Tibial artery (tissue), 4 donors: ENCODE results near the gene SMYD3.

Source experiments
- DNase-seq, 2 donors: peaks; one replicate each; pipeline ENCODE4 v3.0.0-alpha.2; 2019
- H3K27ac ChIP-seq, 2 donors: fragments of 200-600 bp; sonication (generic) in 1 of 2; 1 replicate in 1 of 2; 2 replicates in 1 of 2; pipeline ENCODE4 v1.5.1; 2018 to 2019; ENCODE audit warnings: mild to moderate bottlenecking in 1 of 2
- H3K27me3 ChIP-seq, 2 donors: fragments of 200-600 bp; sonication (generic) in 1 of 2; one replicate each; pipeline versions ENCODE4 v1.5.1 to v1.6.0; 2016 to 2019
- H3K36me3 ChIP-seq, 3 donors: fragments of 200-600 bp; sonication (generic) in 2 of 3; one replicate each; pipeline ENCODE4 v1.5.1; 2016 to 2019; ENCODE audit warnings: mild to moderate bottlenecking in 2 of 3
- H3K4me1 ChIP-seq, 4 donors: fragments of 200-600 bp; sonication (generic) in 2 of 4; 1 replicate in 3 of 4; 2 replicates in 1 of 4; pipeline ENCODE4 v1.5.1; 2016 to 2019
- H3K4me3 ChIP-seq, 2 donors: fragments of 200-600 bp; sonication (generic) in 1 of 2; 1 replicate in 1 of 2; 2 replicates in 1 of 2; pipeline ENCODE4 v1.5.1; 2018 to 2019; ENCODE audit warnings: mild to moderate bottlenecking in 2 of 2
- H3K9me3 ChIP-seq, 3 donors: fragments of 200-600 bp; sonication (generic) in 1 of 3; one replicate each; pipeline ENCODE4 v1.5.1; 2016 to 2019
- intact Hi-C: fragments of 100-400 bp; cut with DNase I; formaldehyde crosslinking; loops from one replicate; pipeline ENCODE4 v1.15.0; 2023; ENCODE audit warnings: low total_unique reads
- TF ChIP-seq, protein P1 (sequence below), 2 experiments: fragments of 200-600 bp in 1 of 2; fragments of 450-650 bp in 1 of 2; IDR thresholded peaks; one replicate each; pipeline ENCODE4 v1.5.1; 2017 to 2019; ENCODE audit warnings: antibody characterized with exemption in 2 of 2, mild to moderate bottlenecking in 1 of 2, moderate library complexity in 1 of 2

SMYD3 gene

DNA sequence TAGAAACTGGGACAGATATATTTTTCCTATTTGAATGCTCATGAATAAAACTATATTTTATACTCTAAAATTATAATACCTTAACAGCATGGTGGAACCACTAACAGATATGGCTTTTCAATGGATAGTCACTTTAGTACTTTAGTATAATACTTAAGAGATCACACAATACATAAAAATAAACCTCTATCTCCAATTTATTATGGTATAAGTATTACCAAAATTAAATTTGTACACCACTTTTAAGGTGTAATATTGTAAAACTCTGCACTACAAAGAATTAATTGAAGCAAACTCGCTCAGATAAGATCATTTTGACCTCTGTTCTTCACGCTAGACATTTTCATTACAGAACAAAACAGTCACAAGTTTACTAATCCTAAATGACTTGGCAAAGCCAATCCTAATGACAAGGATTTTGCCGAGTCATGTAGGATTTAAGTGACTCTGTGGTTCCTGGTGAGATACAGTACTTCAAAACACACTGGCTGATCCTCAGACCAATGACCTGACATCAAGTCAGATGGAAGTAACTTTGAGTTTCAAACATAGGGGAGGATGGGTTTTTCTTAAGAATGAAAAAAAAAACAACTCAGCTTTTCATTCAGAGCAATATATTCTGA is 200.6 kb downstream of the SMYD3 start:
- TF ChIP-seq, protein P1, sequence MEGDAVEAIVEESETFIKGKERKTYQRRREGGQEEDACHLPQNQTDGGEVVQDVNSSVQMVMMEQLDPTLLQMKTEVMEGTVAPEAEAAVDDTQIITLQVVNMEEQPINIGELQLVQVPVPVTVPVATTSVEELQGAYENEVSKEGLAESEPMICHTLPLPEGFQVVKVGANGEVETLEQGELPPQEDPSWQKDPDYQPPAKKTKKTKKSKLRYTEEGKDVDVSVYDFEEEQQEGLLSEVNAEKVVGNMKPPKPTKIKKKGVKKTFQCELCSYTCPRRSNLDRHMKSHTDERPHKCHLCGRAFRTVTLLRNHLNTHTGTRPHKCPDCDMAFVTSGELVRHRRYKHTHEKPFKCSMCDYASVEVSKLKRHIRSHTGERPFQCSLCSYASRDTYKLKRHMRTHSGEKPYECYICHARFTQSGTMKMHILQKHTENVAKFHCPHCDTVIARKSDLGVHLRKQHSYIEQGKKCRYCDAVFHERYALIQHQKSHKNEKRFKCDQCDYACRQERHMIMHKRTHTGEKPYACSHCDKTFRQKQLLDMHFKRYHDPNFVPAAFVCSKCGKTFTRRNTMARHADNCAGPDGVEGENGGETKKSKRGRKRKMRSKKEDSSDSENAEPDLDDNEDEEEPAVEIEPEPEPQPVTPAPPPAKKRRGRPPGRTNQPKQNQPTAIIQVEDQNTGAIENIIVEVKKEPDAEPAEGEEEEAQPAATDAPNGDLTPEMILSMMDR (IDR thresholded peaks at IDR 0.05) = no peak
- intact Hi-C loops = no loop called here
- H3K27me3 ChIP-seq = no peaks in the 10 kb centered on the region
- no peaks in the 10 kb centered on the region for H3K4me1 ChIP-seq
- H3K36me3 ChIP-seq = no peaks in the 10 kb centered on the region
- no peak overlapping the region for H3K4me3 ChIP-seq
- no peaks in the 10 kb centered on the region for H3K9me3 ChIP-seq
- H3K27ac ChIP-seq = no peak overlapping the region
- no peak for DNase-seq

DNA sequence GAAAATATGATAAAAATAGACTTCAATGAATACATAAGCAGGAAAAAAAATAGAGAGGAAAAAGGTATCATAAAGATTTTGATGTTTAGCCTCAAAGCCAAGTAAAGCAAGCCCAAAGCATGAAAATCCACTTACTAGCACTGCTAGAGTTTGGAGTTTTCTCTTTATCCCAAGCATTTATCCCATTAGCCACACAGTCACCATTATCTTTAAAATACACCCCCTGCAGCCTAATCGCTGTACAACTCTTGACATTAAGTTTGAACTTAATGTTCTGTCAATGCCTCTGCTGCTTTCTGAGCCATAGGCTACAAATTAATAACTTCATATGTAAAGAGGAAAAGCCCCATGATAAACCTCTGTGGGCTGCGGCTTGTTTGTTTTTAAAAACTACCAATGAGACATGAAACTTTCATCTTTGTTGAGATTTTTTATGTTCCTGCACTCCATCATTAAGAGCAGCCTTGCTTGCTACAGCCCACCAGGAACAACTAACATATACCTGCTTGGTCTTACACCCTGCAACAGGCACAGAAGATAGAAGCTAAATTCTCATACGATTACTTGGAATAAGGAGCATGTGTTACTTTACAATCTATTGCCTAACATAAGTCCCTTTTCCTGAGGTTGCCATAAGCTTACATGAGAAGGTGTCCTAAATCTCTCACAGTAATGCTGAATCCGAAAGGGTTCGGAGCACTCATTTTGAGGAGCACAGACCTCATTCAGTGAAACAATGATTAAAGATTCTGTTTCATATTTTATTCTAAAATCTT is 202.4 kb downstream of the SMYD3 start:
- DNase-seq = no peak
- H3K4me1 ChIP-seq = no peaks in the 10 kb centered on the region
- no peaks in the 10 kb centered on the region for H3K9me3 ChIP-seq
- H3K36me3 ChIP-seq = no peaks in the 10 kb centered on the region
- H3K27ac ChIP-seq = no peak overlapping the region
- H3K27me3 ChIP-seq = no peaks in the 10 kb centered on the region
- intact Hi-C loops = no loop called here
- no peak overlapping the region for H3K4me3 ChIP-seq
- TF ChIP-seq, protein P1 (IDR thresholded peaks at IDR 0.05) = no peak

DNA sequence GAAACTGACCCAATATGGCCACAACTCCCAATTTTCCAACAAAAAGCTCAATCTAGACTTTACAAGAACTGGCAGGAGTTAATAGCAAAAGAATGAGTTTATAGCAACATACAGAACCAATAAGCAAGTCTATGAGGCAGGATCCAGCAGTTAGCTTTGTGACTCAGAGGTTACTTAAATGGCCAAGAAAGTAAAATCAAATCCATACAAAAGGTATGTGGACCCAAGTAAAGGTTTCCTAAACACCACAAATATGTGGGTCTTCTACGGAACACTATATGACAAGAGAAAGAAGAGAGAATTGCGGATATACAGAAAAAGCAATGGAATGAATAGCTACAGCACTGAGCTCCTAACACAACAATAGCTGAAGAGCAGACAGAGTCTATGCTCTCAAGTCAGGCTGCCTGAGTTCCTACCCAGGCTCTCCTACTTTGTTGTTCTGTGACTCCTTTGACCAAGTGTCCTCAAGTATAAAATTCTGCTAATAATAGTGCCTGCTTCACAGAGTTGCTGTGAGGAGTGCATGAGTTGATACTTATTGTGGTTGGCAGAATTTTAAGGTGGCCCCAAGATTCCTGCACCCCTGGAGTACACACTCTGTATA is 204.3 kb downstream of the SMYD3 start:
- TF ChIP-seq, protein P1 (IDR thresholded peaks at IDR 0.05) = no peak
- H3K4me3 ChIP-seq = no peak overlapping the region
- no peaks in the 10 kb centered on the region for H3K4me1 ChIP-seq
- H3K9me3 ChIP-seq = no peaks in the 10 kb centered on the region
- no peak overlapping the region for H3K27ac ChIP-seq
- intact Hi-C loops = no loop called here
- DNase-seq = no peak
- no peaks in the 10 kb centered on the region for H3K27me3 ChIP-seq
- no peaks in the 10 kb centered on the region for H3K36me3 ChIP-seq

DNA sequence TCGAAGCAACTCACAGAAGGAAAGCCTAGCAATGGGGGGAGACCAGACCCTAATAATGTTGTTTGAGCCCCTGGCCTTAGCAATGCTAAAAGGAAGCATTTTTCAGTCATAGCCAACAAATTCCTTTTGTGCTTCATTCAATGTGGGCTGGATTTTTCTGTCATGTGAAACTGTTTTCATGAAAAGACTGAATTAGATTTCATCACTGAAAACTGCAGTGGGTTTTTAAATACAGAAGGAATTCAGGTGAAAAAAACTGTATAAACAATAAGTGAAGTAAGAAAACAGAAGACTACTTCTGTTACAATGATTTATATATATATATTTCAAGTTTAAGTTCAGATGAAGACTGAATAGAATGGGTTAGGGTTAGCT is 204.8 kb downstream of the SMYD3 start:
- Histone ChIP-seq H3K27ac (no peak overlapping the region), H3K4me3 (no peak overlapping the region), H3K27me3 (no peaks in the 10 kb centered on the region), H3K9me3 (no peaks in the 10 kb centered on the region), H3K36me3 (no peaks in the 10 kb centered on the region), H3K4me1 (no peaks in the 10 kb centered on the region)
- TF ChIP-seq, protein P1 (IDR thresholded peaks at IDR 0.05) = no peak
- DNase-seq = no peak
- intact Hi-C loops = no loop called here

DNA sequence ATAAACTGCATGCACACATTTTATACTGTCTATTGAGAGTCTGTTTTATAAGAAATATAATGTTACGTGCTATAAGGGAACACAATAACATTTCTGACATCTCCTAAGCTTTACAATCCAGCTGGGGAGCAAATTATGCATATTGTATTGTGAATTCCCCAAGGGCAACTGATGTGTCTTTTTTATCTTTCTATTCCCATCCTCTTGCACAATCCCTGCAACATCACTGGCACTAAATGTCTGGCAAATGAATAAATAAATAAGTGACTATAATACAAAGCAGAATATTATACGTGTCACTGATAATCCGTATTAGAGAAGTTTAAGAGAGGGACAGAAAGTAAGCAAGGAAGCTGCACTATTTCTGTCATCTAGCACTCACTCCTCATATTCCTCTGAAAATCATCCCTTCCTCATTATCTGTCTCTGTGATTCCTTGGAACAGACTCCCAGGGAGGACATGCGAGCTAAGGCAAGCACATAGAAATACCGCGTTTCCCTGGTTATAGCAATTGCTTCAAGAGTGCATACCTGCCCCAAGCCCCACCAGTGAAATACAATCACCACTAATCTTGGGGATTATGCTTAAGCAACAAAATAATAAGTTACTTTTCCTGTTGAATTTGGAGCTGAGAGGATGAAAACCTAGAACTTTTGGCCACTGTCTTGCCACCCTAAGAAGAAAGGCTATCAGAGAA is 205.4 kb downstream of the SMYD3 start:
- Histone ChIP-seq H3K36me3 (no peaks in the 10 kb centered on the region), H3K4me3 (no peak overlapping the region), H3K9me3 (no peaks in the 10 kb centered on the region), H3K27ac (no peak overlapping the region), H3K4me1 (no peaks in the 10 kb centered on the region), H3K27me3 (no peaks in the 10 kb centered on the region)
- DNase-seq = no peak
- TF ChIP-seq, protein P1 (IDR thresholded peaks at IDR 0.05) = no peak
- intact Hi-C loops = no loop called here
